Lower lobe of right lung (tissue), 2 donors: ENCODE results near the gene EMD. TPM values are rescaled to one million over a fixed set of nuclear protein-coding genes. Genes with fewer than 3 reads are reported as not detected.
"Not testable (repeated sequence)": the region's sequence is repeated elsewhere in the genome, so short reads cannot be mapped to it uniquely, and the experiment has no call there.

Experiments
- ATAC-seq, 2 donors: fragments of 200-7000 bp; cut with Tn5 transposase; one replicate each; pipeline ENCODE4 v1.9.1; 2020 to 2022; ENCODE audit warnings: mild to moderate bottlenecking in 2 of 2, moderate library complexity in 2 of 2
- DNase-seq: peaks from one replicate; pipeline ENCODE4 v3.0.0-alpha.2; 2020
- H3K27ac ChIP-seq: fragments of 200-600 bp; one replicate; pipeline ENCODE4 v1.8.0; 2022
- H3K27me3 ChIP-seq: fragments of 200-600 bp; one replicate; pipeline ENCODE4 v1.8.0; 2022; ENCODE audit warnings: low read depth
- H3K36me3 ChIP-seq: fragments of 200-600 bp; one replicate; pipeline ENCODE4 v1.8.0; 2022; ENCODE audit warnings: mild to moderate bottlenecking
- H3K4me1 ChIP-seq: fragments of 200-600 bp; one replicate; pipeline ENCODE4 v1.8.0; 2022
- H3K4me3 ChIP-seq: fragments of 200-600 bp; one replicate; pipeline ENCODE4 v1.8.0; 2022; ENCODE audit warnings: mild to moderate bottlenecking
- H3K9me3 ChIP-seq: fragments of 200-600 bp; one replicate; pipeline ENCODE4 v1.8.0; 2022
- CTCF ChIP-seq: fragments of 200-600 bp; IDR thresholded peaks from one replicate; pipeline ENCODE4 v1.8.0; 2022; ENCODE audit warnings: antibody characterized with exemption, mild to moderate bottlenecking
- intact Hi-C: fragments of 100-400 bp; cut with DNase I; formaldehyde crosslinking; loops from one replicate; pipeline ENCODE4 v1.11.0; 2022
- total RNA-seq: library from RNA; stranded (reverse); fragmentation: NEBNext Ultra II Directional; extraction: Animal tissue kit (Norgen Biotek cat#: 25700); gene quantifications from one replicate; pipeline ENCODE4 v1.2.1, GENCODE V29; 2021
- donor health status: DM: no; HTN: yes; CAD: no; lungs with severe emphysema.

EMD gene
- total RNA-seq, 1 donor from 2014 or later: 50.9 TPM

- no peak for TF ChIP-seq CTCF
- Histone ChIP-seq H3K4me3 (no peak overlapping the region), H3K27ac (no peak overlapping the region), H3K27me3 (no peaks in the 10 kb centered on the region), H3K36me3 (peaks cover 5% of the 10 kb centered on the region), H3K4me1 (peaks cover 16% of the 10 kb centered on the region), H3K9me3 (no peaks in the 10 kb centered on the region)
- ATAC-seq: no peak
- DNase-seq: no peak
- intact Hi-C loops: no loop called here
Measured at GRCh38 chrX:154381271-154381670, 2.2 kb downstream of the EMD start.

DNA sequence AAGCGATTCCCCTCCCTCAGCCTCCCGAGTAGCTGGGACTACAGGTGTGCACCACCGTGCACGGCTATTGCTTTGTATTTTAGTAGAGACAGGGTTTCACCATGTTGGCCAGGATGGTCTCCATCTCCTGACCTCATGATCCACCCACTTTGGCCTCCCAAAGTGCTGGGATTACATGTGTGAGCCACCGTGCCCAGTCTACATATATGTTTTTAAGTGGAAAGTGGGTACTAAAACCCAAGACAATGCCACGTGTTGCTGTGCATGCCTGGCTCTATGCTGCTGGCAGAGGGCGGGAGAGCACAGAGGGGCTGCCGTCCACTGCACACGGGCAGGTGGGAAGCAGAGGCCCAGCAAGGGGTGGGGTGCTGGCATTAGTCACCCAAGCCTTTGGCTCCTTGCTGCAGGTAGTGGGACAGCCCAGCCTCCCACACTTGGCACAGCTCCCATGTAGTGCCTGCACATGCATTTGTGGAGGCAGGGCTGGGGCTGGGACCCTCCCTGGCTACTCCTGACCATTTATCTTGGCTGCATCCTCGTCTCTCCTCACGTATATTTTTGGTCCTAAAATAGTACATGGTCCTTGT, 3.5 kb downstream of the EMD start:
- intact Hi-C loops: no loop called here

GRCh38 chrX:154383359-154384283, 4.5 kb downstream of the EMD start:
- H3K36me3 ChIP-seq: peaks cover 5% of the 10 kb centered on the region
- ATAC-seq (no peak), DNase-seq (no peak)
- intact Hi-C loops: no loop called here
- H3K4me3 ChIP-seq: no peak overlapping the region
- H3K27me3 ChIP-seq: no peaks in the 10 kb centered on the region
- H3K9me3 ChIP-seq: no peaks in the 10 kb centered on the region
- peaks cover 9% of the 10 kb centered on the region for H3K4me1 ChIP-seq
- H3K27ac ChIP-seq: no peak overlapping the region
- TF ChIP-seq CTCF: no peak

More for the DNA sequence above, 3.5 kb downstream of the EMD start:
- H3K27me3 ChIP-seq: no peaks in the 10 kb centered on the region
- ATAC-seq (no peak), DNase-seq (no peak)
- H3K27ac ChIP-seq: no peak overlapping the region
- H3K36me3 ChIP-seq: peaks cover 5% of the 10 kb centered on the region
- H3K4me1 ChIP-seq: peaks cover 12% of the 10 kb centered on the region
- no peaks in the 10 kb centered on the region for H3K9me3 ChIP-seq
- no peak overlapping the region for H3K4me3 ChIP-seq
- TF ChIP-seq CTCF: no peak

DNA sequence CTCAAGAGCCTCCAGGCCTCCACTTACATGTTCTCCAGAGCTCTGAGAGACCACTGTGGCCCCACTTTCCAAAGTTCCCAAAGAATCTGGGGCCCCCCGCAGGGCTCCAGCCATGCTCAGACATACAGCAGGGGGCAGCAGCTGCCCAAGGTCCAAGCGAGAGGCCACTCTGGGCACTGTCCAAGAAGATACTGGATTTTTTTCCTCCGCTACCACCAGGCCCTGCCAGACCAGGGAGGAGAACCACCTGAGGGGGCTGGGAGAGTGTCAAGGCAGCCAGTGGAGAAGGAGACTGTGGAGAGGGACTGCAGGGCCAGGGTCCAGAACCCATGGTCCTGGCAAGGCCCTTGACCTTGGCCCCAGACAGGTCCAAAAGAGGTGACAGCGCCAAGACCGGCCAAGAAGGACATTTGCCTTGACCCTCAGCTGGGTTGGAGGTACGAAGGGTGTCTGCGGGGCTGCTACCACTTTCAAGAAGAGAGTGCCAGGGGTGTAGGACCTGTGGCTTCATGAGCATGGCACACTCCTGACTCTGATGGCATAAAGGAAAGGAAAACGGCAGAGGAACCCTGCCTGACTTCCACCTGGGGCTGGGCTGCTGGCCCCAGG, 5.3 kb downstream of the EMD start:
- no peak for ATAC-seq
- no peak overlapping the region for H3K27ac ChIP-seq
- TF ChIP-seq CTCF: peak; percentile 25
- peaks cover 9% of the 10 kb centered on the region for H3K4me1 ChIP-seq
- peaks cover 5% of the 10 kb centered on the region for H3K36me3 ChIP-seq
- H3K27me3 ChIP-seq: no peaks in the 10 kb centered on the region
- no peaks in the 10 kb centered on the region for H3K9me3 ChIP-seq
- DNase-seq: no peak
- intact Hi-C loops: no loop called here
- H3K4me3 ChIP-seq: no peak overlapping the region

- intact Hi-C loops: not testable (repeated sequence)
Measured at GRCh38 chrX:154388094-154388493, 9.0 kb downstream of the EMD start.

DNA sequence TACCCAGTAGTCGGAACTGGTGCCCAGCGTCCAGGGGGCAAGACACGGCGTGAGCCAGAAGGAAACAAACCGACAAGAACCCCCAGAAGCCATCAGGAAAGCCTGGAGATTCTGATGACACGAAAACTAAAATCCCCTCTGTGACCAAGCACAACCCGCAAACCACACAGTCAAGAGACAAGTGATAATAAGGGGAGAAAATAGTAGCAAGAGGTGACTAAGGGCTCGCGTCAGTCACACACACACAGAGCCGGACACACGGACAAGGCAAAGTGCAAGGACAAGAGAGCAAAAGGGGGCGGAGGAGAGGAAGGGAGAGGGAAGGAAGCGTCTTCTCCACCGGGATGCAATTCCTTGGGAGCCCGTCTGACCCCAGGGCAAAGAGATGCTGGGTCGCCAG, 9.6 kb downstream of the EMD start:
- H3K36me3 ChIP-seq, H3K4me3 ChIP-seq, DNase-seq, H3K9me3 ChIP-seq, intact Hi-C loops, H3K4me1 ChIP-seq, H3K27ac ChIP-seq, H3K27me3 ChIP-seq: not testable (repeated sequence)
- ATAC-seq: peak; percentile 1 to 11

More at GRCh38 chrX:154388094-154388493, 9.0 kb downstream of the EMD start:
- not testable (repeated sequence) for DNase-seq, H3K4me3 ChIP-seq, H3K27me3 ChIP-seq, H3K27ac ChIP-seq, H3K36me3 ChIP-seq, H3K9me3 ChIP-seq, H3K4me1 ChIP-seq
- peak; percentile 48 to 74 for ATAC-seq

DNA sequence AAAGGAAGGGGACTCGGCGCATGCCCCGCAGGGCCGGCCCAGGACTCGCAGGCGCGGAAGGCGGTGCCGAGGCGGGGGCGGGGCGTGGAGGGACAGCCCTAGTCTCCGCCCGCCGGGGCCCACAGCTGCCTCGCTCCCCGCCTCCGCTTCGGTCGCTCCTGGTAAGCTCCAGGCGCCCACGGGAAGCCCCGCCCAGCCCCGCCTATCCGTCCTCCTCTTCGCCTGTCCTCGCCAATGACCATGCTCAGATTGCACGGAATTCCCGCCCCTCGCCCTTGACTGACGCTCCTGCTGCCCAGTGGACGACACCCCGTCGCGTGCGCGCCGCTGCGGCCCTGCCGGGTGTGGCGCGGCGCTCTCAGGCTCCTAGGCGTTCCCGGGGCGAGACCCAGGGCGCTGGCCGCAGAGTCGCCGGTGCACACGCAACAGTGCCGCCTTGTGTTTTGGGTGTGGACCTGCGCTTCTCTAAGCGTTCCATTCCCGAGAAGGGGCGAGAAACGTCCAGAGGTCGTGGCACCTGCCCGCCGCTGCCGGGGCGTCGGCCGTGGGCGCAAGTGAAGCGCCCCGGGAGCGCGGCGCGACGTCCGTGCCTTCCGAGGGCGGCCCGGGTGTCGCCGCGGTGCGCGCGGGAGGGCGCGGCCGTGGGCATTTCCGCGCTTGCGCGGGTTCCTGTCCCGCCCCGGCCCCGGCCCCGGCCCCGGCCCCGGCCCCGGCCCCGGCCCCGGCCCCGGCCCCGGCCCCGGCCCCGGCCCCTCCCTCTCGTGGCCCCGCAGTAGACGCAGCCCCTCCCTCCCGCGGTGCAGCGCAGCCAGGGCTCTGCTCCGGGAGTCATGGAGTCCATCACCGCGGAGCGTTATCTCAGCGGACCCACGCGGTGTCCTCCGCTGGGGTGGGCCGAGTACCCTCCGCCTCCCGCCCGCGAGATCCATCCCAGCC, 11.0 kb downstream of the EMD start:
- H3K9me3 ChIP-seq, H3K4me1 ChIP-seq, H3K4me3 ChIP-seq, intact Hi-C loops, H3K36me3 ChIP-seq, H3K27me3 ChIP-seq, H3K27ac ChIP-seq, DNase-seq: not testable (repeated sequence)
- ATAC-seq: peak; percentile 88 to 93

DNA sequence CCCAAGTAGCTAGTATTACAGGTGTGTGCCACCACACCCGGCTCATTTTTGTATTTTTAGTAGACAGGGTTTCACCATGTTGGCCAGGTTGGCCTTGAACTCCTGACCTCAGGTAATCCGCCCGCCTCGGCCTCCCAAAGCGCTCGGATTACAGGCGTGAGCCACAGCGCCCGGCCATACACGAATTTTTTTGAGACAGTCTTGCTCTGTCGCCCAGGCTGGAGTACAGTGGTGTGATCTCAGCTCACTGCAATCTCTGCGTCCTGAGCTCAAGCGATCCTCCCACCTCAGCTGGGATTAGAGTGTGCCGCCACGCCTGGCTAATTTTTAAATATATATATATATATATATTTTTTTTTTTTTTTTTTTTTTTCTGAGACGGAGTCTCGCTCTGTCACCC, 17.3 kb downstream of the EMD start:
- peaks cover 14% of the 10 kb centered on the region for H3K4me1 ChIP-seq
- peak overlapping the region; percentile 99 for H3K27ac ChIP-seq
- peak overlapping the region; percentile 74 for H3K4me3 ChIP-seq
- peaks cover 25% of the 10 kb centered on the region for H3K36me3 ChIP-seq
- H3K27me3 ChIP-seq, ATAC-seq, intact Hi-C loops, H3K9me3 ChIP-seq, DNase-seq: not testable (repeated sequence)
